HepG2 (cell line): ENCODE measurements around the gene TMEM233. TPM values are rescaled to one million over a fixed set of nuclear protein-coding genes. Genes with fewer than 3 reads are reported as not detected.

Experiments
- AGO1 ChIP-seq: fragments of 200-400 bp; formaldehyde crosslinking; IDR thresholded peaks from 2 replicates; pipeline ENCODE4 v1.6.1; 2017; ENCODE audit warnings: mild to moderate bottlenecking, low read depth, low read length, moderate library complexity; ENCODE audit not compliant: poor library complexity, severe bottlenecking
- ARNT2 ChIP-seq: sonication (generic); formaldehyde crosslinking; IDR thresholded peaks from 2 replicates; pipeline ENCODE4 v1.8.0; 2022; ENCODE audit warnings: mild to moderate bottlenecking, low read depth, missing genetic modification reagents, moderate library complexity
- ATF7-NPFF ChIP-seq: sonication (generic); formaldehyde crosslinking; IDR thresholded peaks from 2 replicates; pipeline ENCODE4 v1.8.1; 2023; ENCODE audit warnings: mild to moderate bottlenecking, low read depth, missing genetic modification reagents, moderate library complexity
- FOXC1 ChIP-seq: sonication (generic); formaldehyde crosslinking; IDR thresholded peaks from 2 replicates; pipeline ENCODE4 v1.8.0; 2022; ENCODE audit warnings: mild to moderate bottlenecking, missing genetic modification reagents, borderline replicate concordance
- HES4 ChIP-seq: sonication (generic); formaldehyde crosslinking; IDR thresholded peaks from 2 replicates; pipeline ENCODE4 v1.9.0; 2021; ENCODE audit warnings: mild to moderate bottlenecking, missing genetic modification reagents, borderline replicate concordance
- HMG20B ChIP-seq: conservative IDR thresholded peaks from 2 replicates; pipeline ENCODE4 v1.6.1; 2016; ENCODE audit warnings: missing genetic modification reagents, missing compliant biosample characterization
- KDM4B ChIP-seq: sonication (generic); formaldehyde crosslinking; IDR thresholded peaks from 2 replicates; pipeline ENCODE4 v1.4.0; 2020; ENCODE audit warnings: missing genetic modification reagents
- PCBP1 ChIP-seq: fragments of 200-400 bp; formaldehyde crosslinking; IDR thresholded peaks from 2 replicates; pipeline ENCODE4 v1.6.1; 2017; ENCODE audit warnings: mild to moderate bottlenecking, low read depth, low read length, borderline replicate concordance
- RXRA ChIP-seq: sonication (generic); formaldehyde crosslinking; IDR thresholded peaks from 2 replicates; pipeline ENCODE4 v1.5.1; 2020; ENCODE audit warnings: missing genetic modification reagents
- SETDB1 ChIP-seq: sonication (generic); formaldehyde crosslinking; IDR thresholded peaks from 2 replicates; pipeline ENCODE4 v1.5.1; 2020; ENCODE audit warnings: missing genetic modification reagents, mild to moderate bottlenecking, borderline replicate concordance
- SP140L ChIP-seq: sonication (generic); formaldehyde crosslinking; IDR thresholded peaks from 2 replicates; pipeline ENCODE4 v1.4.0; 2020; ENCODE audit warnings: missing genetic modification reagents, borderline replicate concordance
- YY1 ChIP-seq: IDR thresholded peaks from 2 replicates; pipeline ENCODE4 v1.6.1; 2011; ENCODE audit warnings: low read length, low read depth, moderate library complexity, mild to moderate bottlenecking; ENCODE audit not compliant: insufficient read depth, insufficient replicate concordance
- ZBTB3 ChIP-seq: sonication (generic); formaldehyde crosslinking; IDR thresholded peaks from 2 replicates; pipeline ENCODE4 v1.4.0; 2020; ENCODE audit warnings: low read depth, mild to moderate bottlenecking, moderate library complexity, missing genetic modification reagents, borderline replicate concordance
- ZNF180 ChIP-seq: sonication (generic); formaldehyde crosslinking; IDR thresholded peaks from 2 replicates; pipeline ENCODE4 v1.4.0; 2020; ENCODE audit warnings: low read depth, missing genetic modification reagents, borderline replicate concordance
- ZNF235 ChIP-seq: sonication (generic); formaldehyde crosslinking; IDR thresholded peaks from 2 replicates; pipeline ENCODE4 v1.8.1; 2023; ENCODE audit warnings: mild to moderate bottlenecking, missing genetic modification reagents, borderline replicate concordance
- ZNF296 ChIP-seq: sonication (generic); formaldehyde crosslinking; conservative IDR thresholded peaks from 2 replicates; pipeline ENCODE4 v1.5.0; 2020; ENCODE audit warnings: mild to moderate bottlenecking, missing genetic modification reagents
- ZNF337 ChIP-seq: sonication (generic); formaldehyde crosslinking; IDR thresholded peaks from 2 replicates; pipeline ENCODE4 v1.5.1; 2020; ENCODE audit warnings: missing genetic modification reagents, low read depth, mild to moderate bottlenecking, borderline replicate concordance
- ZNF343 ChIP-seq: sonication (generic); formaldehyde crosslinking; IDR thresholded peaks from 2 replicates; pipeline ENCODE4 v1.4.0; 2020; ENCODE audit warnings: mild to moderate bottlenecking, missing genetic modification reagents
- ZNF614 ChIP-seq: IDR thresholded peaks from 2 replicates; pipeline ENCODE4 v1.6.1; 2018; ENCODE audit warnings: missing biosample characterization, missing genetic modification reagents, inconsistent platforms, borderline replicate concordance
- ZNF619 ChIP-seq: sonication (generic); formaldehyde crosslinking; IDR thresholded peaks from 2 replicates; pipeline ENCODE4 v1.4.0; 2020; ENCODE audit warnings: mild to moderate bottlenecking, missing genetic modification reagents
- ZNF674 ChIP-seq: sonication (generic); formaldehyde crosslinking; IDR thresholded peaks from 2 replicates; pipeline ENCODE4 v1.5.0; 2020; ENCODE audit warnings: low read depth, mild to moderate bottlenecking, missing genetic modification reagents
- ZNF777 ChIP-seq: sonication (generic); formaldehyde crosslinking; IDR thresholded peaks from 2 replicates; pipeline ENCODE4 v1.4.0; 2020; ENCODE audit warnings: missing genetic modification reagents
- ZSCAN31 ChIP-seq: sonication (generic); formaldehyde crosslinking; IDR thresholded peaks from 2 replicates; pipeline ENCODE4 v1.5.0; 2020; ENCODE audit warnings: low read depth, mild to moderate bottlenecking, missing genetic modification reagents
- polyA plus RNA-seq, 8 experiments: library from polyadenylated mRNA; depleted of rRNA in 3 of 8; stranded (reverse) in 7 of 8; unstranded in 1 of 8; fragments of >200 nt; fragmentation: Illumina TruSeq in 4 of 8; extraction: Trizol in 4 of 8; gene quantifications; 2 replicates each; pipeline versions ENCODE4 v1.2.1 to v1.2.3, GENCODE V29; 2011 to 2016; ENCODE audit warnings: low read depth in 4 of 8, missing spikeins in 1 of 8, mixed read lengths in 1 of 8; ENCODE audit not compliant: insufficient read depth in 1 of 8
- total RNA-seq, 5 experiments: library from RNA; depleted of rRNA; stranded (reverse); fragments of >200 nt; fragmentation: Illumina TruSeq; extraction: Trizol; gene quantifications; 2 replicates each; pipeline ENCODE4 v1.2.3, GENCODE V29; 2016; ENCODE audit warnings: low read depth in 1 of 5
- TF ChIP-seq, protein P1 (sequence below): IDR thresholded peaks from 2 replicates; pipeline ENCODE4 v1.6.1; 2016; ENCODE audit warnings: missing genetic modification reagents, missing compliant biosample characterization
- TF ChIP-seq, protein P2 (sequence below): sonication (generic); formaldehyde crosslinking; IDR thresholded peaks from 2 replicates; pipeline ENCODE4 v1.9.0; 2021; ENCODE audit warnings: missing genetic modification reagents, borderline replicate concordance
- TF ChIP-seq, protein P3 (sequence below): sonication (generic); formaldehyde crosslinking; IDR thresholded peaks from 2 replicates; pipeline ENCODE4 v1.4.0; 2020; ENCODE audit warnings: missing genetic modification reagents, borderline replicate concordance

The TMEM233 gene
- total and polyA plus RNA-seq, 2 of the 13 experiments (the other 11 are each of a cell fraction or from before 2014, with no cell fraction given) = 0.03 TPM; not detected in 1

DNA sequence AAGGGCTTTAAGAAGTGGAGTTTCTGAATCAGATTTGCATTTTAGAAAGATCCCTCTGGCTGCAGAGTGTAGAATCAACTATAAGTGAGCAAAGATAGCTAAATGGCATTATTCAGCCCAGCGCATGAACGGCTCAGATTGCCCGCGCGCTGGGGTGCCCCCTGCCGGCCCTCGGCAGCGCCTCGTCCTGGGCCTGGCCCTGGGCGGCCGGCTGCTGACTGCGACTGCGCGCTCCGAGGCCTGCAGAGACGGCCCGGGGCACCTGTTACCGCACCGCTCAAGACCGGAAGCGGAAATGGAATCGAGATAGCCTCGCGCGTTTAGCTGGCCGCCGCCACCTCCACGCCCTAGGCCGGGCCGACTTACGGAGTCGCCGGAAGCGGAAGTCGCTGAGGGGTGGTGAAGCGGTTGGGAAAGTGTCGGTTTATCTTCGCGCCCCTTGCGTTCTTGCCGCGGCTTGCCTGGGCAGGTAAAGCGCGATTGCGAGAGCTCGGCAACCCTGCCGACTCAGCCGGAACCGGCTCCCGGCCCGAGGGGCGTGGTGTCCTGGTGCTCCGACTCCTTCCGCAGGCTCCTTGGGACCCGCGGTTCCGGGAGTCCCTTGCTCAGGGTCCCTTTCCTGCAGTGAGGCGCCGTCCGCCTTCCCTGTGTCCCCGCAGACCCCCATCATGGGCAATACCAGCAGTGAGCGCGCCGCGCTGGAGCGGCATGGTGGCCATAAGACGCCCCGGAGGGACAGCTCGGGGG is 74.2 kb downstream of the TMEM233 start, which contains the start of gene PRKAB1 (continued):
- 0 out of 2 replicates have a peak, but pooled peaks have one; percentile 35 for TF ChIP-seq ZBTB3 (CRISPR knock-in tag)
- peak; percentile 51 for TF ChIP-seq YY1
- TF ChIP-seq ZNF777 (CRISPR knock-in tag) = no peak
- no peak for TF ChIP-seq ZNF343 (CRISPR knock-in tag)
- TF ChIP-seq AGO1 = no peak
- TF ChIP-seq SP140L (CRISPR knock-in tag) = no peak
- TF ChIP-seq ZNF296 (CRISPR knock-in tag) = no peak
- TF ChIP-seq ZNF337 (CRISPR knock-in tag) = peak; percentile 50; the same call in 1 of the 2 replicates
- peak; percentile 95 for TF ChIP-seq ARNT2 (CRISPR knock-in tag)
- TF ChIP-seq ATF7-NPFF (CRISPR knock-in tag) = peak; percentile 74
- TF ChIP-seq, protein P1, sequence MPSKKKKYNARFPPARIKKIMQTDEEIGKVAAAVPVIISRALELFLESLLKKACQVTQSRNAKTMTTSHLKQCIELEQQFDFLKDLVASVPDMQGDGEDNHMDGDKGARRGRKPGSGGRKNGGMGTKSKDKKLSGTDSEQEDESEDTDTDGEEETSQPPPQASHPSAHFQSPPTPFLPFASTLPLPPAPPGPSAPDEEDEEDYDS (CRISPR knock-in tag) = peak; percentile 80
- TF ChIP-seq ZSCAN31 = peak; percentile 93
- TF ChIP-seq PCBP1 = no peak
- TF ChIP-seq SETDB1 (CRISPR knock-in tag) = no peak
- 0 out of 2 replicates have a peak, but pooled peaks have one; percentile 83 for TF ChIP-seq ZNF674 (CRISPR knock-in tag)
- TF ChIP-seq ZNF614 (CRISPR knock-in tag) = 0 out of 2 replicates have a peak, but pooled peaks have one; percentile 38
- TF ChIP-seq, protein P2, sequence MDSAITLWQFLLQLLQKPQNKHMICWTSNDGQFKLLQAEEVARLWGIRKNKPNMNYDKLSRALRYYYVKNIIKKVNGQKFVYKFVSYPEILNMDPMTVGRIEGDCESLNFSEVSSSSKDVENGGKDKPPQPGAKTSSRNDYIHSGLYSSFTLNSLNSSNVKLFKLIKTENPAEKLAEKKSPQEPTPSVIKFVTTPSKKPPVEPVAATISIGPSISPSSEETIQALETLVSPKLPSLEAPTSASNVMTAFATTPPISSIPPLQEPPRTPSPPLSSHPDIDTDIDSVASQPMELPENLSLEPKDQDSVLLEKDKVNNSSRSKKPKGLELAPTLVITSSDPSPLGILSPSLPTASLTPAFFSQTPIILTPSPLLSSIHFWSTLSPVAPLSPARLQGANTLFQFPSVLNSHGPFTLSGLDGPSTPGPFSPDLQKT (CRISPR knock-in tag) = no peak; the same call in 1 of the 2 replicates
- TF ChIP-seq HMG20B = no peak
- TF ChIP-seq ZNF235 (CRISPR knock-in tag) = peak; percentile 63; the same call in 1 of the 2 replicates
- peak; percentile 62; the same call in 1 of the 2 replicates for TF ChIP-seq FOXC1
- peak; percentile 64; the same call in 1 of the 2 replicates for TF ChIP-seq RXRA
- peak; percentile 74; the same call in 1 of the 2 replicates for TF ChIP-seq ZNF619 (CRISPR knock-in tag)
- TF ChIP-seq, protein P3, sequence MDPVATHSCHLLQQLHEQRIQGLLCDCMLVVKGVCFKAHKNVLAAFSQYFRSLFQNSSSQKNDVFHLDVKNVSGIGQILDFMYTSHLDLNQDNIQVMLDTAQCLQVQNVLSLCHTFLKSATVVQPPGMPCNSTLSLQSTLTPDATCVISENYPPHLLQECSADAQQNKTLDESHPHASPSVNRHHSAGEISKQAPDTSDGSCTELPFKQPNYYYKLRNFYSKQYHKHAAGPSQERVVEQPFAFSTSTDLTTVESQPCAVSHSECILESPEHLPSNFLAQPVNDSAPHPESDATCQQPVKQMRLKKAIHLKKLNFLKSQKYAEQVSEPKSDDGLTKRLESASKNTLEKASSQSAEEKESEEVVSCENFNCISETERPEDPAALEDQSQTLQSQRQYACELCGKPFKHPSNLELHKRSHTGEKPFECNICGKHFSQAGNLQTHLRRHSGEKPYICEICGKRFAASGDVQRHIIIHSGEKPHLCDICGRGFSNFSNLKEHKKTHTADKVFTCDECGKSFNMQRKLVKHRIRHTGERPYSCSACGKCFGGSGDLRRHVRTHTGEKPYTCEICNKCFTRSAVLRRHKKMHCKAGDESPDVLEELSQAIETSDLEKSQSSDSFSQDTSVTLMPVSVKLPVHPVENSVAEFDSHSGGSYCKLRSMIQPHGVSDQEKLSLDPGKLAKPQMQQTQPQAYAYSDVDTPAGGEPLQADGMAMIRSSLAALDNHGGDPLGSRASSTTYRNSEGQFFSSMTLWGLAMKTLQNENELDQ = 0 out of 2 replicates have a peak, but pooled peaks have one; percentile 16
- TF ChIP-seq KDM4B (CRISPR knock-in tag) = peak; percentile 69; the same call in 1 of the 2 replicates
- TF ChIP-seq ZNF180 (CRISPR knock-in tag) = no peak
- TF ChIP-seq HES4 (CRISPR knock-in tag) = no peak
